ENCODE data around the gene ARHGAP26.

DNA sequence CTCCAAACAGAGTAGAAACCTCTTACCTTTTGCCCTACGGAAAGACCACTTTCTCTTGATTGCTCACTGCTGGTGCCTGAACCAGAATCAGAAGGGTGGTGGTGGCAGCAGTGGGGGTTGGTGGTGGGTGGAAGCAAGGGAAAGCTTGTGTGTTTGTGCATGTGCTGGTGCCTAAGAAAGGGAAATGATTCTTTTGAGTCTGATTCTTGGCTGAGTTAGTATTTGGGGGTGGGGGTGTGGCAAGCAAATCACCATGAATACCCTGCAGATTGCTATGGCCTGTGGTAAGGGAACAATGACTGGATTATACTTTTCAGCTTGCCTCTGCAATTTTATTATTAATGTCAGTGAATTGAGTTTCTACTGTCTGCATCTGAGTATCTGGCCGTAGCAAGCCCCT lies 106.6 kb downstream of the ARHGAP26 start:
- TF ChIP-seq, protein P1, sequence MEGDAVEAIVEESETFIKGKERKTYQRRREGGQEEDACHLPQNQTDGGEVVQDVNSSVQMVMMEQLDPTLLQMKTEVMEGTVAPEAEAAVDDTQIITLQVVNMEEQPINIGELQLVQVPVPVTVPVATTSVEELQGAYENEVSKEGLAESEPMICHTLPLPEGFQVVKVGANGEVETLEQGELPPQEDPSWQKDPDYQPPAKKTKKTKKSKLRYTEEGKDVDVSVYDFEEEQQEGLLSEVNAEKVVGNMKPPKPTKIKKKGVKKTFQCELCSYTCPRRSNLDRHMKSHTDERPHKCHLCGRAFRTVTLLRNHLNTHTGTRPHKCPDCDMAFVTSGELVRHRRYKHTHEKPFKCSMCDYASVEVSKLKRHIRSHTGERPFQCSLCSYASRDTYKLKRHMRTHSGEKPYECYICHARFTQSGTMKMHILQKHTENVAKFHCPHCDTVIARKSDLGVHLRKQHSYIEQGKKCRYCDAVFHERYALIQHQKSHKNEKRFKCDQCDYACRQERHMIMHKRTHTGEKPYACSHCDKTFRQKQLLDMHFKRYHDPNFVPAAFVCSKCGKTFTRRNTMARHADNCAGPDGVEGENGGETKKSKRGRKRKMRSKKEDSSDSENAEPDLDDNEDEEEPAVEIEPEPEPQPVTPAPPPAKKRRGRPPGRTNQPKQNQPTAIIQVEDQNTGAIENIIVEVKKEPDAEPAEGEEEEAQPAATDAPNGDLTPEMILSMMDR (IDR thresholded peaks at IDR 0.05): no peak
- TF ChIP-seq, protein P2, sequence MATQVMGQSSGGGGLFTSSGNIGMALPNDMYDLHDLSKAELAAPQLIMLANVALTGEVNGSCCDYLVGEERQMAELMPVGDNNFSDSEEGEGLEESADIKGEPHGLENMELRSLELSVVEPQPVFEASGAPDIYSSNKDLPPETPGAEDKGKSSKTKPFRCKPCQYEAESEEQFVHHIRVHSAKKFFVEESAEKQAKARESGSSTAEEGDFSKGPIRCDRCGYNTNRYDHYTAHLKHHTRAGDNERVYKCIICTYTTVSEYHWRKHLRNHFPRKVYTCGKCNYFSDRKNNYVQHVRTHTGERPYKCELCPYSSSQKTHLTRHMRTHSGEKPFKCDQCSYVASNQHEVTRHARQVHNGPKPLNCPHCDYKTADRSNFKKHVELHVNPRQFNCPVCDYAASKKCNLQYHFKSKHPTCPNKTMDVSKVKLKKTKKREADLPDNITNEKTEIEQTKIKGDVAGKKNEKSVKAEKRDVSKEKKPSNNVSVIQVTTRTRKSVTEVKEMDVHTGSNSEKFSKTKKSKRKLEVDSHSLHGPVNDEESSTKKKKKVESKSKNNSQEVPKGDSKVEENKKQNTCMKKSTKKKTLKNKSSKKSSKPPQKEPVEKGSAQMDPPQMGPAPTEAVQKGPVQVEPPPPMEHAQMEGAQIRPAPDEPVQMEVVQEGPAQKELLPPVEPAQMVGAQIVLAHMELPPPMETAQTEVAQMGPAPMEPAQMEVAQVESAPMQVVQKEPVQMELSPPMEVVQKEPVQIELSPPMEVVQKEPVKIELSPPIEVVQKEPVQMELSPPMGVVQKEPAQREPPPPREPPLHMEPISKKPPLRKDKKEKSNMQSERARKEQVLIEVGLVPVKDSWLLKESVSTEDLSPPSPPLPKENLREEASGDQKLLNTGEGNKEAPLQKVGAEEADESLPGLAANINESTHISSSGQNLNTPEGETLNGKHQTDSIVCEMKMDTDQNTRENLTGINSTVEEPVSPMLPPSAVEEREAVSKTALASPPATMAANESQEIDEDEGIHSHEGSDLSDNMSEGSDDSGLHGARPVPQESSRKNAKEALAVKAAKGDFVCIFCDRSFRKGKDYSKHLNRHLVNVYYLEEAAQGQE (IDR thresholded peaks at IDR 0.05; ENCODE audit: insufficient read depth in 1 of 2, low read depth in 2 of 2, low read length in 1 of 2): no peak
- TF ChIP-seq POLR2AphosphoS5 (IDR thresholded peaks at IDR 0.05; ENCODE audit: low read depth, low read length): no peak
